Hematopoietic multipotent progenitor cell treated with erythropoietin and hydrocortisone succinate and interleukin-3 and kit ligand, for 6 days (in vitro differentiated cells): ENCODE data around the gene CDH23.
A peak's percentile ranks its signal among the peaks of the same experiment; 100 is the strongest.

Source experiments
- DNase-seq: peaks from one replicate; pipeline ENCODE4 v3.0.0-alpha.2; 2015

Gene CDH23

GRCh38 chr10:71750124-71750841 lies 353.6 kb downstream of the CDH23 start:
- peak; percentile 65 for DNase-seq

GRCh38 chr10:71750986-71751385 lies 354.3 kb downstream of the CDH23 start:
- no peak for DNase-seq

DNA sequence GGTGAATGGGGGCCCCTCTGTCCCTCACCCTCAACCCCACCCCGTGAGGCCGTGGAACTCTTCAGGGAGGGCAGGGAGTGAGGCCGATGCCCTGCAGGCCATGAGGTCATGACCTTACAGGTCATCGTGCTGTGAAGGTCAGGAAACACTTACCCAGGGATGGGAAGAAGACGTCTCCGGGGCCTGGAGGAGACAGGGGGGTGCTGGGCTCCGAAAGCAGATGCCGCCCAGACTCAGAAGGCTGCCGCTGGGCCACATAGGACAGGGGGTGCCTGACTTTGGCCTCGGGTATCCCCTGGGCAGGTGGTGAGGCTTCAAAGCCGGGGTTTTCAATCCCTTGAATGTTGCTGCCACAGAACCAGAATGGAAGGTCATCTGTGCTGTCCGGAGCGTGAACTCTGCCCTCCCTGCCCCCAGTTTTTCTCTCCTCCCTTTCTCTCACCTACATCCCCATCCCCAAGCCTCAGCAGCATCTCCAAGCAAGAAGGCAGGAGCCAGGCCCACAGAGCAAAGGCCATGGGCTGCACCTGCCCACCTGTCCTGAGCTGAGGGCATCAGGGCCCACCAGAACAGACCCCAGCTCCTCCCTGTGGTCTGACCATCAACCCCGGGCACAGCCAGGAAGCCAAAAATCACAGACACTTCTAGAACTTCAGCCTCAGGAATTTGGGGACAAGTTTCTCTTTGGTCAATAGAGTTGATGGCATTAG lies 354.9 kb downstream of the CDH23 start:
- DNase-seq, result no peak

DNA sequence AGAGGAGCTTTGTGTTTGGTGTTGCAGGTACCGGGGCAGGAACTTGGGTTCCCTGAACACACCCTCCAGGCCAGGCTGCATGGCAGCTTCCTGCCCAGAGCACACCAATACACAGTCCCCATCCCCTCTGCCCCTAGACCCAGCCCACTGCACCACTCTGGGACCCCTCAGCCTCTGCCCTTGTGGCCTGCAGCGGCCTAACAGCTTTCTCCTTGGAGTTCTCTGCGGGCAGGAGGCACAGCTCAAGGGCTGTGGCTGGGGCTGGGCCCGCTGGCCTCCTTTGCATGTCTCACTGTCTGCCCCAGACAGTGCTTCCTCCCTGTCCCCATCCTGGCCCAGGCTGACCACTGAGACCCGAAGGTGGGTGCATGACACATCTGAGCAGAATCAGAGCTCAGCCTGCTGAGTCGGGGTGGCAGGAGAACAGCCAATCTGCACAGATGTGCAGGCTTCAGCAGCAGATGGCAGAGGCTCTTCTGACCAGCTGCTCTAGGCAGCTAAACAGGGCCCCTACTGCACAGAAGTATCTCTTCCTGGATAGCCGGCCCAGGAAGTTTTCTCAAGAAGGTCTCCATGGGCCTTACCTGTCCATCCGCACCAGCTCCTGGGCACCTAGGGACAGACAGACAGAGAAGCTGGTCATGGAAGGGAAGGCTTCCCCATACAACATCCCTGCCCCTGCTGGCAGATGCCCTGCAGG lies 355.8 kb downstream of the CDH23 start:
- peak; percentile 41 for DNase-seq

- DNase-seq, result peak; percentile 88
These were observed 356.6 kb downstream of the CDH23 start for GRCh38 chr10:71753091-71753959.

DNA sequence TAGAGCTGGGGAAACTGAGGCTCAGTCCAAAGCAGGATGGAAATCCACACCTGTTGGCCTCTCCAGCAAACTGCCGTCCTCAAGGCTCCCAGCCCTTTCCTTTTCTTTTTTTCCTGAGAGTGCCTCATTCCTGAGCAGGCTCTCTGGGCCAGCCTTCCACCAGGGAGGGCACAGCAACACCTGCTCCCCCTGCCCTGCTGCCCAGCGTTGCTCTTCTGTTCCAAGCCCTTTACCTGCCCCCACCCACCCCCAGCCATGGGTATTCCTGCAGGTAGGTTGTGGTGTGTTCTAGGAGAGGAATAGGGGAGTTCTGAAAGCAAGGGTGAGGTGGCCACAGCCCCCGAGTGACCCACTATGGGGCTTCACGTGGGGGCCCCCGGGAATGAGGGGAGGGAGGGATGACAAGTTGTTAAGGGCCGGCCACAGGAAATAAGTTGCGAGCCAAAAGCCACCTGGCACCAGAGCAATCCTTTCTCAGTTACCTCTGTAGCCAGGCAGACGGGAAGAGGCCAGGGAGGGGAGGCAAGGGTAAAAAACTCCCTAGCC lies 357.3 kb downstream of the CDH23 start:
- no peak for DNase-seq

GRCh38 chr10:71754562-71754961 lies 357.8 kb downstream of the CDH23 start:
- DNase-seq, result peak; percentile 55

DNA sequence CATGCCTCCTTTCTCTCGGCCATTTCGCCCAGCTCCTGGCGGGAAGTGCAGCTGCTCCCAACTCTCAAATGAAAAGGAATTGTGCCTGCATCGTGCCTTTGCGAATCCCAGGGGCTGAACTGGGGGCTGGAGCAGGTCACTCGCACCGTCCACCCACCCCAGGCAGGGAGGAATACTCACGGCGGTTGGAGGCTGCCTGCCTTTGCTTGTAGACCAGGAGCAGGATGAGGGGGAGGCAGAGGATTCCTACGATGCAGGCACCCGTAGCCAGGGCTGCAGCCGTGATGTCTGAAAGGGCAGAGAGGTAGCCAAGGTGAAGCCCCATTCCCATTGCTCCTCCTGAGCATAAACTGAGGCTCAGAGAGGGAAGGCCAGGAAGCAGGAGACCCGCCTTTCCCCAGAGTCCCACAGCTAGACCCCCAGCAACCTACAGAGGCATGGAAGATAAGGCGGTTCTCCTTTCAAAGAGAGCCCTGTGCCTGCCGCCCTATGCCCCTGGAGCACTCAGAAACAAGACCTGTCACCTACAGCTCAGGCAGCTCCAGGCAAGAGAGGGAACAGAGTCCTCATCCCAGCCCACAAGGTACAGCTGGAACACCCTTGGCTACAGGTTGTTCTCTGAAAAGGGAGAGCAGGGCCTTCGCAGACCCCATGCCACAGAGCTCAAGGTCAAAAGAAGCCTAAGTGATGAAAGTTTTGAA lies 358.6 kb downstream of the CDH23 start:
- no peak for DNase-seq

DNA sequence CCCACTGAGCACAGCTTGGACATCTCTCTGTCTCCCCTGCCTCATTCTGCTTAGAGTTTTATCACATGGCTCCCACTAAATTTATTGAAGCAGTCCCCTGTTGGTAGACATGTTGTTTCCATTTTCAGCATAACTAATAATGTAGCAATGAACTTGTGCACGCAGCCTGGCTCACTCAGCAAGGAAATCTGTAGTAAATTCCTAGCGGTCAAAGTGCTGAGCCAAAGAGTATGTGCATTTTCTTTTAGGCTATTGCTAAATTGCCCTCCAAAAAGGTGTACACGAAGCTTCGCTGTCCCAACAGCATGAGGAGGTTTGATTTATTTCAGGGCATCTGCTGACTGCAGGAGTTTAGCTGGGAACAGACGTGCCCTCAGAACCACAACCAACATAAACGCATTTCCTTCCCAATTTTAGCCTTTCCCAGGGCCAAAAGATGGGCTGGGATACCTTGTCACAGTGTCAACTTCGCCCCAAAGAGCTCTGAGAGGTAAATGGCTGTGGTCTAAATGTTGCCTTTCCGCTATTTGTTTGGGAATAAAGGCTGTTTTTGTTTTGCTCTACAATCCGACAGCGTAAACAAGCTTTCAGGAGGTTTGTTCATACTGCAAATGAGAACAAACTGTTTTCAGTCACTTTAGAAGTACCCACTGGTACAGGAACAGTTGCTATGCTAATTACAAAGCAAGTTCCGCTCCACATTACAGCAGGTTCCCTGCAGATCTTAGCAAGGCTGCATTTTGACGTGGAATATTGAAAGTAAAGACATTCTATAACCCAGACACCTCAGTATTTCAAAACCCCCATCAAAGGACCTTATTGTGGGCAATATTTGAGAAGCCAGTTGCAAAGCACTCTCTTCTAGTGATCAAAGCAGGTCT lies 359.8 kb downstream of the CDH23 start:
- DNase-seq, result peak; percentile 36

GRCh38 chr10:71757399-71757922 lies 360.7 kb downstream of the CDH23 start:
- DNase-seq, result no peak

- DNase-seq, result no peak
These were observed 364.4 kb downstream of the CDH23 start for GRCh38 chr10:71761105-71761511.

DNA sequence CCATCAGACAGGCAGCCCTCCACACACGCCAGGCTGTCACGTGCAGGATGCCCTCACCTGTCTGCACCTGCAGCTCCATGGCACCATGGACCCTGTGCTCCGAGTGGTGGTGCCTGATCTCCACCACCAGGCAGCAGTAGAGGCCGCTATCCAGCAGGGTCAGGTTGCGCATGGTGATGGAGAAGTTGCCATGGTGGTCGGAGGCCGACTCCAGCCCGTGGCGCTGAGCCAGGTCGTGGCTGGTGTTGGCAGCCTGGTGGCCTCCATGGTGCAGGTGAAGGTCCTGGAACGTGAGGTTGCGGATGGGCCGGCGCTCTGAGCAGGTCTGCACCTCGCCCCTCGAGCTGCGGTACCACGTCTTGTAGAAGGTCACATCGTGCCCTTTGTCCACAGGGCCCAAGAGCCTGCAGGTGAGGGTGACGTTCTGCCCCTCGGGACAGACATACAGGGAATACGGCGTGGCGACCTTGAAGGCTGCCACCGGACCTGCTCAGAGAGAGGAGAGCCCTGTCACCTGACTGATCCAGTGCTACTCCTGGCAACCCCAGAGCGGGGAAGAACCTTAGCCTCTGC lies 364.9 kb downstream of the CDH23 start:
- no peak for DNase-seq

DNA sequence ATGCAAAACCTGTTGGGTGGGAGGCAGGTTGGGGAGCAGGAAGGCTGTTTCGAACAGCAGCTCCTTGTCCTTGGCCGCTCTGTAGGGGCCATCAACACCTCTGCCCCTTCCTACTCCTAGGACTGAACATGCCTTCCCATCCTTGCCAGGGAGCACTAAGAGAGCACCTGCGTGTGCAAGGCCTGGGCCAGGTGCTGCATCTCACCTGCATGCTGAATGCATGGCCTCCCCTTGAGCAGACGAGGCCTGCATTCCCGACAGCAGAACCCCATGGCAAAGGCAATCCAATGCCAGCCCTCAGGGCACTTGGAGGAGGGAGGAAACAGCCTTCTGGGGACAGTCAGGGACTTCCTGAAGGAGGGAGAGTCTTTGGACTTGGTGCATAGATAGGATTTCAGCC lies 365.6 kb downstream of the CDH23 start:
- DNase-seq, result no peak

GRCh38 chr10:71763352-71764127 lies 366.8 kb downstream of the CDH23 start:
- no peak for DNase-seq

- no peak for DNase-seq
These were observed 368.6 kb downstream of the CDH23 start for GRCh38 chr10:71765176-71765904.

- DNase-seq, result no peak
These were observed 369.4 kb downstream of the CDH23 start for GRCh38 chr10:71765906-71766716.

GRCh38 chr10:71766717-71767419 lies 370.1 kb downstream of the CDH23 start:
- peak; percentile 93 for DNase-seq
